Measurements from ENCODE around the gene IL4I1. TPM values are rescaled to one million over a fixed set of nuclear protein-coding genes. Genes with fewer than 3 reads are reported as not detected.

The IL4I1 gene
- total and polyA plus RNA-seq, 2 of the 4 experiments (the other 2 are of a cell fraction): 0.31 to 0.36 TPM

DNA sequence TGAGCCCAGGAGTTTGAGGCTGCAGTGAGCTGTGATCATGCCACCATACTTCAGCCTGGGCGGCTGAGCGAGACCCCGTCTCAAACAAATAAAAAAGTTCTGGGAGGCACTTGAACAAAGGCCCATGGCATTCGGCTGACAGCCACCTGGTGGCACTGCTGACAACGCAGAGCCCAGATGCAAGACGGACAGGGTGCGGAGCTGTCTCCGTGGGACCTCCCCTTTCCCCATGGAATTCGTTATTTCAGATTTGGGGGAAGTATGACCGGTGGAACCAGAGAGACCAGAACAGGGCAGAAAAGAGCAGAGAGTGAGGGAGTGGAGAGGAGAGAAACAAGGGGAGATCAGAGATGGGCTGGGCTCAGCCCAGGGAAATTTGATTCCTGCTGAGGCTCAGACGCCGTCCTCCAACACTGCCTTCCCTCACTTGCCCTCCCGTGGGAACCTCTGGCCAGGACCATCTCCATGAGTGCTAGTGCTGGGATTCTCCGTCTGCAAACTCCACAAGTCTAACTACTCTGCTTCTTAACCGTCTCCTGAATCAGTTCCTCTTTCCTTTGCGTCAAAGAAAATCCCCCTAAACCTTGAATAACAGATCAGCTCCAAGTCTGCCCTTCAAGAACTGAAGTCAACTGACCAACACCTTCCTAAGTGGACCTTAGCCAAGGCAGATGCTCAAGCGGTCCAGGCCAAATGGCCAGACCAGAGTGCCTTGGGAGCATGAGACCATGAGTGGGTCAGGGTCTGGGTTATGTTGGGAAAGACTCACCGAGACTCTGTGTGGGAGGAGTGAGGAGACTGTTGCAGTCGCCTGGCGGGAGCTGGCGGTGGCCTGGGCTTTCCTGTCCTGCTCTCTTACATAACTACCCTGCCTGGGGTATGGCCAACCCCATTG is 20.4 kb upstream of the IL4I1 start:
- DNase-seq (no peak), ATAC-seq (ENCODE audit: low read depth) (no peak)
- H3K9me3 ChIP-seq (ENCODE audit: control insufficient read depth, insufficient read depth, low read length): no peaks in the 10 kb centered on the region
- WGBS, 2 experiments (ENCODE audit: extremely low coverage in 2 of 2, insufficient read length in 1 of 2): 87% methylated on average over 4 of the region's 21 CpGs; no CpG with 5 or more reads in 1 of the 2 experiments
- H3K36me3 ChIP-seq (ENCODE audit: control insufficient read depth, insufficient read depth, low read length): peaks cover 50% of the 10 kb centered on the region
- no peak overlapping the region for H2BK5ac ChIP-seq (ENCODE audit: low read depth, low read length, poor library complexity, severe bottlenecking)
- H2BK20ac ChIP-seq (ENCODE audit: low read depth, low read length): no peak overlapping the region
- no peak for TF ChIP-seq BHLHE40 (IDR thresholded peaks at IDR 0.05; ENCODE audit: low read depth, low read length)
- no peak for TF ChIP-seq CEBPB (IDR thresholded peaks at IDR 0.05; ENCODE audit: low read depth, low read length)
- no peak for TF ChIP-seq RCOR1 (IDR thresholded peaks at IDR 0.05; ENCODE audit: insufficient replicate concordance, low read length)
- peaks cover 8% of the 10 kb centered on the region for H3K4me1 ChIP-seq (ENCODE audit: control insufficient read depth, insufficient read depth, low read length)
- no peak overlapping the region for H2BK120ac ChIP-seq (ENCODE audit: low read depth, low read length)
- H3K4me3 ChIP-seq (ENCODE audit: insufficient read depth, low read depth, low read length): no peak overlapping the region
- peaks cover 32 to 82% of the 10 kb centered on the region in 2 experiments for H3K79me1 ChIP-seq (ENCODE audit: low read depth in 1 of 2, low read length in 2 of 2)
- CTCF ChIA-PET: no interaction called here
- dilution Hi-C loops (cut with HindIII; ENCODE audit: low sequenced_read_pairs, unreplicated experiment): no loop called here
- no peak overlapping the region for H2BK15ac ChIP-seq (ENCODE audit: low read depth, low read length)
- H3K9ac ChIP-seq (ENCODE audit: low read depth, low read length): no peak overlapping the region
- no peak overlapping the region for H3K14ac ChIP-seq (replicated peaks; ENCODE audit: low read depth, low read length)
- H2AK9ac ChIP-seq (replicated peaks; ENCODE audit: low read depth, low read length, poor library complexity): no peak overlapping the region
- peaks cover 43% of the 10 kb centered on the region for H4K20me1 ChIP-seq (ENCODE audit: insufficient read depth, low read length)
- H3K4ac ChIP-seq (ENCODE audit: low read depth, low read length): no peak overlapping the region
- no peak overlapping the region for H4K91ac ChIP-seq (ENCODE audit: insufficient read depth, low read depth, low read length)
- no TSS peak for BruUV-seq (replicated peaks)
- intact Hi-C loops (cut with micrococcal nuclease): no loop called here
- in situ Hi-C loops (cut with MboI; ENCODE audit: low sequenced_read_pairs): no loop called here
- H2AFZ ChIP-seq (replicated peaks; ENCODE audit: low read length, poor library complexity): no peak overlapping the region
- POLR2A ChIA-PET (ENCODE audit: unreplicated experiment): no interaction called here
- no peak overlapping the region for H4K8ac ChIP-seq (ENCODE audit: low read depth in 2 of 2, low read length in 2 of 2)
- H3K27me3 ChIP-seq (ENCODE audit: control insufficient read depth, insufficient read depth, low read length): no peaks in the 10 kb centered on the region
- peaks cover 15% of the 10 kb centered on the region for H3K9me1 ChIP-seq (ENCODE audit: insufficient read depth, low read length)
- H3K4me2 ChIP-seq (ENCODE audit: low read depth, low read length): no peak overlapping the region
- H3K18ac ChIP-seq (ENCODE audit: low read depth, low read length): no peak overlapping the region
- no peak overlapping the region for H2AK5ac ChIP-seq (ENCODE audit: low read depth, low read length)
- H3K27ac ChIP-seq (ENCODE audit: insufficient read depth, low read length): no peak overlapping the region
- no peak overlapping the region for H3K23ac ChIP-seq (ENCODE audit: low read depth, low read length)
- H4K5ac ChIP-seq (ENCODE audit: low read depth, low read length): no peak overlapping the region
- no peak overlapping the region for H3K56ac ChIP-seq (ENCODE audit: extremely low read depth, insufficient read depth, low read length)
